HG03575 (cell line): ENCODE measurements around the gene RAD51B.

Source experiments
- ATAC-seq: cut with Tn5 transposase; IDR thresholded peaks from one replicate; pipeline ENCODE4 v1.9.1; 2021; ENCODE audit not compliant: unreplicated experiment, insufficient number of reproducible peaks, low FRiP score; ENCODE audit errors: extremely low read depth

Gene RAD51B

DNA sequence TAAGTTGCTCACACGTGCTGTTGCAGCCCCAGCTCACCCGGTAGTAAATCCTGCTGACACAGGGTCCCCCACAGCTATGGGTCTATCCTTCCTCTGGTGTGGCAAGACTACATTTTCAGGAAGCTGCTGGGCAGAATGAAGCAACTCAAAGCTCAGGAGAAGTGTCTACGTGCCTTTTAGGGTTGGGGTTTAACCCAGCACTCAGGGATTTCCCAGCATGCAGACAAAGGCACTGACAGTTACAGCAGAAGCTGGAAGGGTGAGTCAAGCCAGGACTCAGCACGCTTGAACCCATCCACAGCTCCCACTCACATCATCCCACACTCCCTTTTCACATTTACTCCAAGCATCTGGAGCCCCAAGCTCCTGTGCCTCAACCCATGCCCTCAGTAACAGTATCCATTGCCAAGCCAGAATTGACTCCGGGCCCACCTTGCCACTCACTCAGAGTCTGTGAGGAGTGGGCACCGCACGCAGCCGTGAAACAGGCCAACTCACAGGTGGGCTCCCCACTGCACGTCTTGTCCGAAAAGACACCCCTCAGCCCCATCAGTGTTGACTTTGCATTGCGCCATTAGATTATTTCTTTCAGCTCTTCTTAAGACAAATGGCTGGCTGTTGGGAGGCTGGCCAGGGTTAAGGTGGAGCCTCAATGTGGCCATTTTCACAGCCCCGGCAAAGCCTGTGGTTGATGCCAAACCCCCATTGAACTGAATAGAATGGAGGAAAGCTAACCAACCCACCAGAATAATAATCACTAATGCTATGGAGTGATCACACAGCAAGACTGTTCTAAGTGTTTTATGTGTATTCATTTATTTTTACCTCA lies 913.7 kb downstream of the RAD51B start:
- no peak for ATAC-seq

DNA sequence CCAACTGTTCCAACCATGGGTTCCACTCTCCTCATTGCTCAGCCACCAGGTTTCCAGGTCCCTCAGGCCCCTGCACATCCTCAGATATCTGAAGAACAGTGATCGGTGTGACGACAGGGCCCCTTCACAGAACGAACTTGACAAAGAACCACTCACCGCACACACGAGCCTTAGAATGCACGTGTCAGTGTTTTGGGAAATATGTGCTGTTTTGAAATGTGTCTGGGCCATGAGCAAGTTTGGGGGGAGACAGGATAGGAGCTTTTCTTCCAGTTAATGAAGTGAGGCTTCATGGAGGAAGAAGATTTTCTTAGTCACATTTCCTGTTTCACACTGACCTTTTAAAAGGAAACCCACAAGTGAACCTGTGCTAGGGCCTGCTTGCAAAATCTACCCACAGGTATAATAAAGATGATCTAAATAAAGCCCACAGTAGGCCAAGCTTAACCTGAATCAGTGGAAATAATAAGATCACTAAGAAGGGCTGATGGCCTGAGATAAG lies 914.7 kb downstream of the RAD51B start:
- ATAC-seq = no peak

DNA sequence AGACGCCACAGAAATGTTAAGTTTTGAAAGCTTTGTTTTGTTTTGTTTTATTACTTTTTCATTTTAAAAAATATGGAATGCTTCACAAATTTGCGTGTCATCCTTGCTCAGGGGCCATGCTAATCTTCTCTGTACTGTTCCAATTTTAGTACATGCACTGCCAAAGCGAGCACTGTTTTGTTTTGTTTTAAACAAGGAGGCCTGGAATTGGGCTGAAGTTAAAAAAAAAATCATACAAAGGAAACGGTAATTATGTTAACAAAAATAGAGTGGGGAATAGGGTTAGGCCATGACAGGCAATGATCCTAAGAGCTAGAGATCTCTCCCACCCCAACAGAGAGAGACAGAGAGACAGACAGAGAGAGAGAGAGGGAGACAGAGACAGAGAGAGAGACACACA lies 916.3 kb downstream of the RAD51B start:
- ATAC-seq = no peak

DNA sequence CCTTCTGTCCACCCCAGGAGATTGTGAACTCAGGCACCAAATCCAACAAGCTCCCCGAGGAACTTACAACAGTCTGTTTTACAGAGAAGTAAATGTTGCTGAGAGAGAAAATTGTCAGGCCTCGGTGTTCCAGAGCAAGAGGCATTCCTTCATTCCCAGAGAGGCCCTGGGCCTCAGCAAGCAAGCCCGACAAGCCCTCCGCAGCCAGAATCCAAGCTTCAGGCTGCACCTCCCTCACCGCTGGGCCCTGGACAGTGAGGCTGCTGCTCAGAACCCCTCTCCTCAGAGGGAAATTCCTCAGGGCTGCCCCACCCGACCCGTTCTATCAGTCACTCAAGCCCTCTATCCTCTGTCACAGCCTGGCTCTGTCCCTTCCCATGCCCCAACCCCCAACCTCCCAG lies 916.9 kb downstream of the RAD51B start:
- no peak for ATAC-seq

DNA sequence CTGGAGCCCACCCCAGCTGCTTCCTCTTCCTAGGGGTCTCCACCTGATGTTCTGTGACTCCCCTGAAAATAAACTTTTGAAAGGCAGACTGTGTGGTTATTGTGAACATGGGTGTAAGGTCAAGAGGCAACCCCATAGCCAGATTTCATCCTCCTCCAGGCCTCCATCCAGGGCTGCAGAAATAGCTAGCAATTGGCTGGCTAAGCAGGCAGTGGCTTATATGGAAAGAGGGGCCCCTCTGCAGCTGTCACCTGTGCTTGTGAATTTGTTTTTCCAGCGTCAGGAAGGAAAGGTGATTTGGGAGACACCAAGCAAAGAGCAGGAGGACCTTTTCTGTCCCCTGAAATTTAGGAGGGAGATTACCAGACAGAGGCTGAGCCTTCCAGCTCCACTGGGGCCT lies 917.5 kb downstream of the RAD51B start:
- no peak for ATAC-seq

DNA sequence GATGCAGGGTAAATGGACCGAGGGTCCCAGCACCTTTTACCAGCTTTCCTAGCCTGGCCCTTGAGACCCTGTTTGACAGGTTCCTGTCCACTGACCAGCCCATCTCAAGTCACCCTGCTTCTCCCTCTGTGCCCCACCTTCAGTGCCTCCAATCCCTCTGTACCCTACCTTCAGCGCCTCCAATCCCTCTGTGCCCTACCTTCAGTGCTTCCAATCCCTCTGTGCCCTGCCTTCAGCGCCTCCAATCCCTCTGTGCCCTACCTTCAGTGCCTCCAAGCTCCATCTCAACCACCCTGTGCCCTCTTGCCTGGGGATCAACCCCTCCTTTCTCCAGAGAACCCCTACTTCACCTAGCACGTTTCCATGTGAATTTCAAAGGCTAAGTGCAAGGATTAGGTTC lies 919.0 kb downstream of the RAD51B start:
- ATAC-seq = no peak

DNA sequence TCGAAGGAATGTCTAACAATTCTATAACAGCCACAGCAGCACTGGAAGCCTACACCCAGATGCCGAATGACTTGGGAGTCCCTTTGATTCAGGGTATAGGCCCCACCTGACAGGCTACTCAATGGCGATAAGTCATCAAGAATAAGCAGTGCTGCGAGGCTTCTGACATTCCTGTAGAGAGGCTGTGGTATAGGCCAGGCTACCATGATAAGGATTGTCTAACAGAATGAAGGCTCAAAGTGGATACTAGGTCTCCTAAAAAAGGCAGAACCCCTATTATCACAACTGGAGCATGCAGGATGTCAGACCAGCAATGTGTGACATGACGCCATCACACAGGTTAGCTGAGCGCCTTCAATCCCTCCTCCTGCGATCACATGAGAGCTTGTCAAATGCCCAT lies 920.1 kb downstream of the RAD51B start:
- no peak for ATAC-seq

DNA sequence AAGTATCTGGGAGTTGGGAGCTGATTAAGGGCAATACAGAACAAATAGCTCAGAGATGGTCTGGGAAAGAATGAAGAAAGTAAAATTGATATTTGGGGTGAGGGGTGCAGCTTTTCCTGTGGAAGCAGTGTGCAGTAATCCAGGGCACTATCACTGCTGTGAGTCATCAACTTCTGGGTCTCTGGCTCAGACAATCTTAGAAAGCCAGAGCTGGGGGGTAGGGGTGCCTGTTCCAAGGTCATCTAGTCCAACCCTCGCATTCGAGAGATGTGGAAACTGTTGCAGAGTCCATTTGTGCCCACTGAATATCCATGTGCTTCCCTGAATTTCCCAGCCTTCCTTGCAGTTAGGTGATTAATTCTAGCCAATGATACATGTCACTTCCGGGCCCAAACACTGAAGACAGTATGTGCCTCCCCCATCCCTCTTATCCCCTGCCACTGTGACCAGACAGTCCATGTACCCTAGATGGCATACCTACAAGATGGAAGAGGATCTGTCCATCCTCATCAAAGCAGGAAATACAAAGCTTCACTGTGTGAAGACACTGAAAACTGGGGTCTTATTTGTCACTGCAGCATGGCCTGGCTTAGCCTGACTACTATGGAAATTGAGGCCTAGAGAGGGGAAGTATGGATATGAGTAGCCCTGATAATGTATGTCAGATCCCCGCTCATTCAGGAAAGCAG lies 921.4 kb downstream of the RAD51B start:
- ATAC-seq = no peak

DNA sequence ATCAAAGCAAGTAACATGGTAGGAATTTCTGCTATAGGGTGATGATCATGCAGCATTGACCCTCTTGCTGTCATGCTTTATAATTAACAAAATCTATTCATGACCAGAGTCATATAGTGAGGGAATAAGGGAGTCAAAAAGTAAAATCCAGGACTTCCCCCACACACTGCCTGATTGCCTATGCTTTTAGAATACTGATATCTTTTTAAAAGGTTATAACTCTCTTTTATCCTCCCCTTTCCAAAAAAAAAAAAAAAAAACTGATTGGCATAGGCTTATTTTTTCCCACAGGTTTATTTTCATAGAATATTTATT lies 921.9 kb downstream of the RAD51B start:
- ATAC-seq = no peak

DNA sequence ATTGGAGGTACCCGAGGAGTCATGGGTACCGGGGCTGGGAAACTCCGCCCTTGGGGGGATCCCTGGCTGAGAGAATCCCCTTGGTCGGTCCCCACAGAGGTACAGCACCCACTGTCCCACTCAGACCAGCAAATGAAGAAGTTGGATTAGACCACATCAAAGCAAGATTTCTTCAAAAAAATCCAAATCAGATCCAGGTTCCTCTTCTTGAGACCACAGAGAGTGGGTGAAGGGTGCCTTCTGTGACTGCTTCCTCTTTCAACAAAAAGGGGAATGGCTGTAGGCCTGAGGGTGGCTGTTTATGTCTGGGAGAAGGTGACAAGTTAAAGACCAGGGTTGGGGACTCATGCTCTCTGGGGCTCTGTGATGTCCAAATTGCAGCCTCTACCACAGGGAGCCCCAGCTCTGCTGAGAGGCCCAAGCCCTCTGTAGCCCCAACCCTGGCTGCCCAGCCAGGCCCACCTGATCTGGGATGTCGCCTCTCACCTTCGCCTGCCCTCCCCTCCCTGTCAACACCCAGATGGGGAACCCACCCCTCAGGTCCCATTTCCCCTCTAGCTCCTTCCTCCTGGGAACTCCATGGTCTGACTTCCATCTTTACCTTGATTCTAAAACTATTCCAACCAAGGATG lies 922.4 kb downstream of the RAD51B start:
- ATAC-seq = no peak

DNA sequence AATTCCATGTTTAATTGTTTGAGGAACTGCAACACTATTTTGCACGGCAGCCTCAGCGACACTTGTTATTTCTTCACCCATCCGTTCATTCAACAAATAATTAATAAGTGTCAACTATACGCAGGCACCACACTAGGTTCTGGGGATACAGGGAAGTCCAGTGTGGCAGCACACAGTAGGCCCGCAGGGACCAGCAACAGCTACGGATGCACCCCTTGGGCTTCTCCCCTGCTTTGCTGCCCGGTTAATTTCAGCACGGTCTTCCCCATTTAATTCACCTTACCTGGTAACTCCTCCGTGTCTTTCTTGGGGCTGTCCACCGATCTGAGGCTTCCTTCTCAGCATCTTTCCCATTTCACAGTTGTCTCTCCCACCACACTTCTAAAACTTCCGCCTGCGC lies 925.0 kb downstream of the RAD51B start:
- ATAC-seq = no peak

DNA sequence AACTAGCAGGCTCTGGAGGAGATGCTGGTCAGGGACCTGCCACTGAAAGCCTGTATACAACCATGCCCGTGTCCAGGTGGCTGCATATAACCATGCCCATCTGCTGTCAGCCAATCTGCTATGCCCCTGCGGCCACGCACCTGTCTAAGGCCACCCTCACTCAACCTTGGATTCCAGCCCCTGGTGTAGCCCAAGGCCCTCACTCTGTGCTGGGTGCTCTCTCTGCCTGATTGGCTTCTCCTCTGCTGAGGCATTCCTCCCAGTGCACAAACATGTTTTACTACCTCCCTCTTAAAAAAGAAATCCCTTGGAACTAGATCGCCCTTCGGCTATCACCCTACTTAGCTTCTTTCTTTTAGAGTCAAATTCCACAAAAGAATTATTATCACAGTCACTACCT lies 927.8 kb downstream of the RAD51B start:
- no peak for ATAC-seq

DNA sequence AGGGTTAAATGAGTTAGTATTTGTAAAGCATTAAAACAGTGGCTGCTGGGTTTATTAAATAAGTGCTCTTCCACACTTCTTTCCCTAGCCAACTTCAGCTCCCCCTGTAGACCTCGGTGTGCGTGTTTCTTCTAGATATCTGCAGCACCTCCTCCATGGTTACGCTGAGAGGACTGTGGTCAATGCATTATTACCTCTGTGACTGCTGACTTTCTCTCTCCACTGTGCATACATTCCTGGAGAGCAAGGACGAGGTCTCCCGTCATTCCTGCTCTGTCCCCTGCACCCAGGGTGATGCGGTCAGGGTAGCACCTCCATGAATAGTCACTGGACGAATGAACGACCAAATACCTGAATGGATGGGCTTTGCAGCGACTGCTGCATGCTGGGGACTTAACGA lies 928.7 kb downstream of the RAD51B start:
- ATAC-seq = no peak

DNA sequence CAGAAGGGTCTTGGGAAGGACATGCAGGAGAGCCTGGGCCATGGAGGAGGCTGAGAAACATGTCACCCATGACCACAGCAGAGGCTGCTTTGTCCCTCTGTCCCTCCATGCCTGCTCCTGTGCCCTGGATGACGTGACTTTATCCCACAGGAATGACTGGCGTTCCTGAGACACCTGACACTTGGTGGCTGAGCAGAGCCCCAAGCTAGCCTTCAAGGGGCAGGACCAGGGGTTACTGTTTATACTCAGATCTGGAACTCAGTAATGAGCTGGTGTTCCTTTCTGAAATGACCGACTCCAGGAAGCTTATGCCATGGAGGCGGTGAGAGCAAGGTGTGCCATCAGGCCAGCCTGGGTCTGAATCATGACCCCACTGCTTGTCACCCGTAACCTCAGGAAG lies 929.1 kb downstream of the RAD51B start:
- ATAC-seq = no peak

DNA sequence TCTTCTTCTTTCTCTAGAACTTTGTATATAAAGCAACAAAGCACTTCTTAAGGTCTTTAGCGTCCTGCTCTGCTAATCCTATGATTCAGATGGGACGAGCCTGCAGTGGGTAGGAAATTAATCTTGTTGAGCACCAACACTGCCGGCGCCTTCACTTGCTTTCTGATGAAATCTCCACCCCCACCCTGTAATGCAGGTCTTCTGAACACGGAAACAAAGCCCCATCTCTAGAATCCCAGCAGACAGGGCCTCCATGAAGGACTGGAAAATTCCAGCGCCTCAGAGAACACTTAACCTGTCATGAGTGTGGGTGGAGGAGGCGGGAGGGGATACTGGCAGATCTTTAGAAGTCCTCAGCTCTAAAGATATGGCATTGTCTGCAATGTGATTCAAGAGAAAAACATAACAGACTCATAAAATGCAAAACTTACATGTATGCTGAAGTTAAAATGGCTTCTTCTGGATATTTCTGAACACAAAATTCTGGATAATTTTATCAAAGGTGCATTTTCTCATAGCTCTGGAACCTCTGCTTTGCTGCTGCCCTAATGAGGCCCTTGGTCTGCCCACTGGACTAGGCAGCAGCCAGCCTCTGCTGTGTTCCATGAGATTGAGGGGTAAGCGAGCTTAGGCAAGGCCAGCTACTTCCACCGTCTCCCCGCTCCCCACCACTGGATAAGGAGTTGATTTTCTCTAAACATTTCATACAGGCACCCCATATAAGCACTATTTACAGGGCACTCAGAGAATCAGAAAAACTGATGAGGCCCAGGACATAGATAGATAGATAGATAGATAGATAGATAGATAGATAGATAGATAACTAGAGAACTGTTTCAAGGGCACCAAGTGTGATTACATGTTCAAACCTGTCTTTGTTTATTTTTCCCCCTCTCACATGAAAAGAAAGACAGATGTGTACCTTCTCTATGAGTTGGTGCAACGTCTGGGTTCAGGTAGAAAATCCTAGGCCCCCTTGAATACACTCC lies 930.2 kb downstream of the RAD51B start:
- ATAC-seq = no peak

DNA sequence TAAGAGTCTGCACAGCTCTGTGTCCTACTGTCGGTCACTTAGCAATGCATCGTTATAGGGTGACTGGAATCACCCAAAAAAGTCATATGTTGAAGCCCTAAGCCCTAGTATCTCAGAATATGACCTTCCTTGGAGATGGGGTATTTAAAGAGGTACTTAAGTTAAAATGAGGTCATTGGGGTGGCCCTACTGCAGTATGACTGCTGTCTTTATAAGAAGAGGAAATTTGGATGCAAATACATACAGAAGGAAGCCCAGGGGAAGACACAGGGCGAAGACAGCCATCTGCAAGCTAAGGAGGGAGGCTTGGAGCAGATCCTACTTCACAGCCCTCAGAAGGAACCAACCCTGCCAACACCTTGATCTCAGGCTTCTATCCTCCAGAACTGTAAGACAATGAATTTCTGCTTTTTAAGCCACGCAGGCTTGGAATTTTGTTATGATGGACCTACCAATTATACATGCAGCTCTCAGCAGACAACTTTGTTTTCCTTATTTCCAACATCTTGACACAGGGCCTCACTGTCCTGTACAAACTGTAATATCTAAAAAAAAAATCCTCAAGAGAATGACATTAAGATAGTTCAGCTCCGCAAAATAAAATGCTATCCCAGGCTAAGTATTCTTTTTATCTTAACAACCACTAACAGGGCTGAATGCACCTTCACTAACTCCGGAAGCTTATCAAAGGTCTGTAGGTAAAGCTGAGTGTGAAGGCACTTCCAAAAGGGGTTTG lies 932.9 kb downstream of the RAD51B start:
- ATAC-seq = no peak

DNA sequence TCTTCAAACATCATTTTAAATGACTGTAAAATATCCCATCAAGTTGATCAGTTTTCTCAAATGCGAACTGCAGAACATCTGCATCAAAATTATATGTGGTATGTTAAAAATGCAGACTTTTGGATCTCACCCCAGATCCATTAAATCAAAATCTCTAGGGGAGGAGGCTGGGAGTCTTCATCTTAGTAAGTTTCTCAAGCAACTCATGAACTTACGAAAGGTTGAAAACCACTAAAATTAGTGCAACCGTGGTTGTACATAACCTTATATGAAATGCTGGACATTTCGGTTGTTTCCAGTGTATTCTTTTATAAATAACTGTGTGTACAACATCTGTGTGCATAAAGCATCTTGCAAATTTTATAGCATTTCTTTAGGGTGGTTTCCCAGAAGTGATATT lies 934.1 kb downstream of the RAD51B start:
- ATAC-seq = no peak

DNA sequence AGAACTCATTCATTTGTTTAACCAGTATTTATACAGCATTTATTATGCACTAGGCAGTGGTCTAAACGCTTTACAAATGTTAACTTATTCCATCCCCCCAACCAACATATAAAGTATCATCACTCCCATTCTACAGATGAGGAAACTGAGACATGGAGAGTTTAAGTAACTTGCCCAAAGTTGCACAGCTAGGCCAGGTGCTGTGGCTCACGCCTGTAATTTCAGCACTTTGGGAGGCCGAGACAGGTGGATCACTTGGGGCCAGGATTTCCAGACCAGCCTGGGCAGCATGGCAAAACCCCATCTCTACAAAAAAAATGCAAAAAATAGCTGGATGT lies 935.4 kb downstream of the RAD51B start:
- no peak for ATAC-seq
